Left lung (tissue), 10 donors: ENCODE data around the gene UBE2D4. TPM values are rescaled to one million over a fixed set of nuclear protein-coding genes. Genes with fewer than 3 reads are reported as not detected.
"Not testable (repeated sequence)": the region's sequence is repeated elsewhere in the genome, so short reads cannot be mapped to it uniquely, and the experiment has no call there.

Experiments used
- ATAC-seq: fragments of 200-7000 bp; cut with Tn5 transposase; one replicate; pipeline ENCODE4 v1.9.1; 2020; ENCODE audit warnings: moderate library complexity
- DNase-seq, 4 donors: peaks; one replicate each; pipeline ENCODE4 v3.0.0-alpha.2; 2013 to 2020
- H3K27ac ChIP-seq, 2 donors: fragments of 200-600 bp; sonication (generic) in 1 of 2; one replicate each; pipeline versions ENCODE4 v1.5.0 to v1.8.0; 2020 to 2021
- H3K27me3 ChIP-seq, 2 donors: fragments of 200-600 bp; sonication (generic) in 1 of 2; one replicate each; pipeline versions ENCODE4 v1.5.0 to v1.8.0; 2020 to 2021
- H3K36me3 ChIP-seq, 2 donors: fragments of 200-600 bp; sonication (generic) in 1 of 2; one replicate each; pipeline versions ENCODE4 v1.5.0 to v1.8.0; 2020 to 2021
- H3K4me1 ChIP-seq, 2 donors: fragments of 200-600 bp; one replicate each; pipeline ENCODE4 v1.8.0; 2021
- H3K4me3 ChIP-seq, 2 donors: fragments of 200-600 bp; sonication (generic) in 1 of 2; one replicate each; pipeline versions ENCODE4 v1.5.0 to v1.8.0; 2020 to 2021; ENCODE audit warnings: mild to moderate bottlenecking in 1 of 2
- H3K9me3 ChIP-seq, 2 donors: fragments of 200-600 bp; sonication (generic) in 1 of 2; one replicate each; pipeline versions ENCODE4 v1.5.0 to v1.8.0; 2020 to 2021
- intact Hi-C, 2 donors: fragments of 100-400 bp; cut with DNase I; formaldehyde crosslinking; loops; one replicate each; pipeline versions ENCODE4 v1.11.2 to v1.14.2; 2022
- polyA plus RNA-seq, 6 donors: library from polyadenylated mRNA; unstranded; fragments of 120-200 nt; gene quantifications; one replicate each; pipeline ENCODE4 v1.2.1, GENCODE V29; 2013; ENCODE audit not compliant: insufficient read length in 6 of 6
- total RNA-seq, 2 donors: library from RNA; stranded (reverse); fragmentation: NEBNext Ultra II Directional; extraction: Animal tissue kit (Norgen Biotek cat#: 25700); gene quantifications; one replicate each; pipeline ENCODE4 v1.2.1, GENCODE V29; 2021
- TF ChIP-seq, protein P1 (sequence below), 2 donors: fragments of 200-600 bp; sonication (generic) in 1 of 2; IDR thresholded peaks; one replicate each; pipeline versions ENCODE4 v1.5.0 to v1.8.0; 2021; ENCODE audit warnings: antibody characterized with exemption in 2 of 2
- donor health status: DM: no; HTN: yes; CAD: no.
- donor health status: DM: no; HTN: no; CAD: no.

Gene UBE2D4
- total and polyA plus RNA-seq, 8 donors: 15.2 to 26.4 (median 16.6) TPM

DNA sequence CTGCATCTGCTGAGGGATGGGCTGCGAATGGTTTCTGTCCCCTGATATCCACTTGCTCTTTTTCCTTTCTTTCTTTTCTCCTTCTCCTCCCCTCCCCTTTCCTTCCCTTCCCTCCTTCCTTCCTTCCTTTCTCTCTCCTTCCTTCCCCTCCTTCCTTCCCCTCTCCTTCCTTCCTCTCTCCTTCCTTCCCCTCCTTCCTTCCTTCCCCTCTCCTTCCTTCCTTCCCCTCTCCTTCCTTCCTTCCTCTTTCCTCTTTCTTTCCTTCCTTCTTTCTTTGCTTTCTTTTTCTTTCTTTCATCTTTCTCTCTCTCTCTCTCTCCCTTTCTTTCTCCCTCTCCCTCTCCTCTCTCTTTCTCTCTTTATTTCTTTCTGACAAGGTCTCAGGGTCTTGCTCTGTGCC, 51.3 kb downstream of the UBE2D4 start:
- Histone ChIP-seq H3K4me1 (no peaks in the 10 kb centered on the region), H3K4me3 (no peak overlapping the region), H3K9me3 (no peaks in the 10 kb centered on the region), H3K36me3 (no peaks in the 10 kb centered on the region), H3K27ac (no peak overlapping the region), H3K27me3 (no peaks in the 10 kb centered on the region)
- ATAC-seq (no peak), DNase-seq (no peak)
- TF ChIP-seq, protein P1, sequence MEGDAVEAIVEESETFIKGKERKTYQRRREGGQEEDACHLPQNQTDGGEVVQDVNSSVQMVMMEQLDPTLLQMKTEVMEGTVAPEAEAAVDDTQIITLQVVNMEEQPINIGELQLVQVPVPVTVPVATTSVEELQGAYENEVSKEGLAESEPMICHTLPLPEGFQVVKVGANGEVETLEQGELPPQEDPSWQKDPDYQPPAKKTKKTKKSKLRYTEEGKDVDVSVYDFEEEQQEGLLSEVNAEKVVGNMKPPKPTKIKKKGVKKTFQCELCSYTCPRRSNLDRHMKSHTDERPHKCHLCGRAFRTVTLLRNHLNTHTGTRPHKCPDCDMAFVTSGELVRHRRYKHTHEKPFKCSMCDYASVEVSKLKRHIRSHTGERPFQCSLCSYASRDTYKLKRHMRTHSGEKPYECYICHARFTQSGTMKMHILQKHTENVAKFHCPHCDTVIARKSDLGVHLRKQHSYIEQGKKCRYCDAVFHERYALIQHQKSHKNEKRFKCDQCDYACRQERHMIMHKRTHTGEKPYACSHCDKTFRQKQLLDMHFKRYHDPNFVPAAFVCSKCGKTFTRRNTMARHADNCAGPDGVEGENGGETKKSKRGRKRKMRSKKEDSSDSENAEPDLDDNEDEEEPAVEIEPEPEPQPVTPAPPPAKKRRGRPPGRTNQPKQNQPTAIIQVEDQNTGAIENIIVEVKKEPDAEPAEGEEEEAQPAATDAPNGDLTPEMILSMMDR (IDR thresholded peaks at IDR 0.05): no peak
- intact Hi-C loops: no loop called here

DNA sequence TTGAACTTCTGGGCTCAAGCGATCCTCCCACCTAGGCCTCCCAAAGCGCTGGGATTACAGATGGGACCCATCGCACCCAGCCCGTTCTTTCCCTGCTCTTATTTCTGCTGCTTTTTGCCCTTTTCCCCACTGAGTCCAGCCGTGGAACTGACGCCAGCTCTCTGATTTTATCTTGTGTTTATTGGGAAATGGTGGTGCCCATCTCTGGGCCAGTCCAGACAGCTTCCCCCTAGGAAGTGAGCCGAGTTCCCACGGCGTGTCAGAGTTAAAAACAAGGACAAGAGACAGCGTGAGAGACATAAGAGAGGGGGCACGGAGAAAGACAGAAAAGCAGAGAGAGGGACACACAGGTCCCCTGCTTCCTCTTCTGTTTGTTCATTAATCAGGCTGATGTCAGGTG, 51.9 kb downstream of the UBE2D4 start:
- H3K27ac ChIP-seq, H3K36me3 ChIP-seq, H3K27me3 ChIP-seq, H3K4me1 ChIP-seq, intact Hi-C loops, H3K9me3 ChIP-seq, ATAC-seq, H3K4me3 ChIP-seq: not testable (repeated sequence)
- peak in 1 of 4 donors; percentile 15 for DNase-seq

DNA sequence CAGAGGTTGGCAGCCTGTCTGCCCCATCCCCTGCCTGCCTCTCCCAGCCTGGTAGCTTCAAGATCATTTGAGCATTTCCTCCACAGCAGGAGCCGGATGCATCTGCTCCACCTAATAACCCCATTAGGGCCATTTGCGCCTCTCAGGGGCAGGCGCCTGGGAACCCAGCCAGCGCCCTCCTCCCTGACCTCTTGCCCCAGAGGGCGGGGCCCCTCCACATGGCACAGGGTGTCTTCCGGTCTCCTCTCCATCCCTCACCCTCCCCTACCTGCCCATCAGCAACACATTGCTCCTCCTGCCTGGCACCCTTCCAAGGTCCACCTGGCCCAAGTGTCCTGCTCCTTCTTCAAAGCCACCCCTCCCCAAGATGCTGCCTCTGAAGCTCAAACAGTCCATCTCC, 56.6 kb downstream of the UBE2D4 start:
- H3K36me3 ChIP-seq, H3K27me3 ChIP-seq, H3K27ac ChIP-seq, H3K4me3 ChIP-seq, H3K9me3 ChIP-seq, intact Hi-C loops, H3K4me1 ChIP-seq: not testable (repeated sequence)
- DNase-seq: peak in 1 of 4 donors; percentile 9
- ATAC-seq: peak; percentile 4

DNA sequence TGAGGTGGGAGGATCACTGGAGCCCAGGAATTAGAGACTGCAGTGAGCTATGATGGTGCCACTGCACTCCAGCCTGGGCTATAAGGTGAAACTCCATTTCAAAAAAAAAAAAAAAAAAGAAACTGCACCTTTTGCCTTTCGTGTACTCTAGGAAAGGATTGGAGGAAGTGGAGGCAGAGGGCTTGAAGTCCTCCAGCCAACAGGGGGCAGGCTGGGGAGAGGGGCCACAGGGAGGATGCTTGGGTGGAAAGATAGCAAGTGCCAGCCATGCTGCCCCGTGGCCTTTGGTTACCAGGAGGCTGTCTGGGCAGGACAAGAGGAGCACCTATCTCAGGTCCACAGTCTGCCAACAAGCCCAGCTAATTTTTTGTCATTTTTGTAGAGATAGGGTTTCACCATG, 57.5 kb downstream of the UBE2D4 start:
- H3K36me3 ChIP-seq, H3K4me1 ChIP-seq, H3K4me3 ChIP-seq, DNase-seq, H3K27me3 ChIP-seq, ATAC-seq, H3K9me3 ChIP-seq, intact Hi-C loops, H3K27ac ChIP-seq: not testable (repeated sequence)

DNA sequence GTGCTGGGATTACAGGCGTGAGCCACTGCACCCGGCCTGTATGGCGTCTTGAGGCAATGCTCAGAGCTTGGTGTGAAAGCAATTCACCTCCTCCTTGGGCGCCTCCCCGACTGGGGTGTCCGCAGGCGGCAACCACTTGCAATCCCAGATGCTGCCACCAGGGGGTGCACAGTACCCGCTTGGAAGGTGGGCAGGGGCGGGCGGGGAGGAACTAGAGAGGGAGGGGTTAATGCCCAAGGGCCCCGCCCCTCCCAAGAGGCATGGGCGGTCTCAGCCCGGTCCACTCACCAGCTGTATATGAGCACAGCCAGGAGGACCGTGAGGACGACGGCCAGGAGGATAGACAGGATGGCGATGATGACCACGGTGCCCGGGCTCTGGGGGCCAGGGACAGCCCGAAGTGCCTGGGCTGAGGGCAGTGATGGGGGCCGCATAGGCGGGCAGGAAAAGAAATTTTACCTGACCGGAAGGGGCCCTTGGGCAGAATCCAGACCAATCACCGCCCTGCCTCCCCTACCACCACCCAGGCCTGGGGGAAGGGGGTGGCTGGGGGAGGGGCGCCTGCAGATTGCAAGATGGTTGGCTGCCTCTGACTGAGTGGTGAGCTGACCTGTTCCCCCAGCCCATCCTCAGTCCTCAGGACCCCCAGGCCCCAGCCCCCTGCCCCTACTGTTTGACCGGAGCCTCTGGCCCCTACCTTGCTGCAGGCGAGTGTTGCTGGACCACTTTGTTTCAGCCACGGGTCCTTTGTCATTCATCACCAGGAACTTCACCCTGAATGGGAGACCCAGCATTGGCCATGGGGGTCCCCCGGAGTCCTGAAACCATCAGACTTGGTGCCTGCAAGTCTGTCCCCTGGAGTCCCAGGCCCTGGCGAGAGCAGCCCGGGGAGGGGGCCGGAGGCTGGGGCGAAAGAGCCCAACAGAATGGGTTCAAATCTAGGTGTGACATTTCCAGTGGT, 59.9 kb downstream of the UBE2D4 start:
- ATAC-seq (peak; percentile 85), DNase-seq (peak in 3 of 4 donors; percentile 44 to 92 (median 62))
- intact Hi-C loops, H3K27ac ChIP-seq, H3K4me1 ChIP-seq, H3K4me3 ChIP-seq, H3K9me3 ChIP-seq, H3K36me3 ChIP-seq, H3K27me3 ChIP-seq: not testable (repeated sequence)
- TF ChIP-seq, protein P1 (IDR thresholded peaks at IDR 0.05): peak; percentile 59 to 86

DNA sequence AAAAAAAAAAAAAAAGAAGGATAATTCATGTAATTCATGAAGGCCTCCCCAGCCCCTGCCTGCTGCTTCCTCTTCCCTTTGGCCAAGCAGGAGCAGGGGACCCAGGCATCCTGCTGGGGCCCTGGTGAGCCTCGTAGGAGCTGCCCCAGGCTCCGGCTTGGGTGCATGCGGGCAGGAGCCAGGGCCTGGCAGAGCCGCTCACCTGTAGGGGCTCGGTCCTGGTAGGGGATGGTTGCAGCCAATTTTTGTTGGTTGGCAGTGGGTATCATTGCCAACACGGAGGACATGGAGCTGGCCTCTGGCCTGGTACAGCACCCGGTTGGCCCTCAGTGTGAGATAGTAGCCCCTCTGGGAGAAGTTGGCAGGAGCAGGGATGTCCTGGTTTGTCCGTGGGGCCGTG, 61.2 kb downstream of the UBE2D4 start:
- H3K36me3 ChIP-seq, intact Hi-C loops, ATAC-seq, H3K27ac ChIP-seq, H3K4me1 ChIP-seq, H3K9me3 ChIP-seq, H3K27me3 ChIP-seq, H3K4me3 ChIP-seq, DNase-seq: not testable (repeated sequence)

DNA sequence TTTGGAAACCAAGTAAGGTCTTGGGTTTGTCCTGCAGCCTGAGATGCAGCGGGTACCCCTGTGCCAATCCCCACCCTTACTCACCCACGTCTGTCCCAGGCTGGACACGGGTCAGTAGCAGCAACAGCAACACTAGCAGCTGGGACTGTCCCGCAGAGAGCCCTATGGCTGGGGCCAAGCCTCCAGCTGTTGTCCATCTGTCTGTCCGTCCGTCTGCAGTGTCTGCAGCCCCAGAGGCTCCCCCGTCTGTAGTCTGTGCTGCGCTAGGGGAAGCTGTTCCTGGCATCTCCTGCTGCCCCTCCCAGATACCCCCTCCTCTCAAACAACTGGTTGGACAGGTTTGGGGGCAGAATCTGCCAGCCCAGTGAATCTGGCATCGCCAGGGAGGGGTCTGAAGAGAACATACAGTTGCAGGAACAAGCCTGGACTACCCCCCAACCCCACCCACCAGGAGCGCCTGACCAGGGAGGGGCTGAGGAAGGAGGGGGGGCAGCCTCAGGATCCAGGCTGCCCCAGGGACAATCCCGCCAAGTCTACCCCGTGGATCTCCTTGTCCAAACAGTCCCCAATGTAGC, 63.9 kb downstream of the UBE2D4 start:
- H3K27me3 ChIP-seq, ATAC-seq, intact Hi-C loops, H3K4me3 ChIP-seq, H3K9me3 ChIP-seq, H3K27ac ChIP-seq, H3K36me3 ChIP-seq, H3K4me1 ChIP-seq: not testable (repeated sequence)
- peak in 1 of 4 donors; percentile 27 for DNase-seq

DNA sequence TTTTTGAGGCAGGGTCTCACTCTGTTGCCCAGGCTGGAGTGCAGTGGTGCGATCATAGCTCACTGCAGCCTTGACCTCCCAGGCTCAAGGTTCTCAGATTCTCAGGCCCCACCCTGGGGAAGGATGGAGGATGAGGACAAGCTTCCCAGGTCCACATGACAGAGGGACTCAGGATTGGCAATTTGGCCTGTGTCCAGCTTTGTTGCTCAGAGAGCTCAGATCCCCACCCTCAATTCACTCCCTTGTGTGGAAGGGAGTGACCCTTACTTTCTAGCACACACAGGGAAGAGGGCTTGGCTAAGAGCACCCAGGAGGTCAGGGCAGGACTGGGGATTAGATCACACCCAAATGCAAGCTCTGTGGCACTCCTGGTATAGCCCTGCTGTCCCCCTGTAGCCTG, 64.6 kb downstream of the UBE2D4 start:
- ATAC-seq, H3K36me3 ChIP-seq, intact Hi-C loops, H3K27ac ChIP-seq, H3K9me3 ChIP-seq, H3K4me3 ChIP-seq, H3K27me3 ChIP-seq, H3K4me1 ChIP-seq, DNase-seq: not testable (repeated sequence)

DNA sequence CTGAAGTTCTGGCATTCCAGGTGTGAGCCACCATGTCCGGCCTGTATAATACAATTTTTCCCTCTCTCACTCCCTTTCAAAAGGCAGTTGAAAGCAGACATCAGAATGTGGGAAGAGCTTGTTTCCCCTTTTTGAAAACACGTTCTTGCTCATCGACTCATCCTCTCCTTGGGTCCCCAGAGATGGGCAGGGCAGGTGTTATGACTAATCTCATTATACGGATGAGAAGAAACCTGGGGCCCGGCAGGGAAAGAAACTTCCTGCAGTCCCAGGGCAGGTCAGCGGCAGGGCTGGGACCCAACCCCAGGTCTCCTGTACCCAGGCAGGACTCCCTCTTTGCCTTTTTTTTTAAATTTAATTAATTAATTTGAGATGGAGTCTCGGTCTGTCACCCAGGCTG, 66.7 kb downstream of the UBE2D4 start:
- H3K9me3 ChIP-seq, intact Hi-C loops: not testable (repeated sequence)

DNA sequence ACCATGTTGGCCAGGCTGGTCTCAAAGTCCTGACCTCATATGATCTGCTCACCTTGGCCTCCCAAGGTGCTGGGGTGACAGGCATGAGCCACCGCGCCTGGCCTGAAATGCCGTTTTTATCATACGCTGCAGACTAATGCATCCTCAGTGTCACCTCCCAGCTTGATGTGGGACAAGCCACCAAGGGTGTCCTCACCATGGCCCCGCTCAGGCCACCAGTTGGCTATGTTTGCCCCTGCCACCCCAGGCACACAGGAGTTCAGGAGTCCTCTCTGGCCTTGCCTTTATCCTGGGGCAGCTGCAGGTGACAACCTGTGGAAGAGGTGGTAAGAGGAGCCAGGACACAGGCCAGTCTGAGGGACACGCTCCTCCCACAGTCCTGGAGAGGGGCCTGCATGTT, 68.4 kb downstream of the UBE2D4 start:
- H3K27ac ChIP-seq, H3K4me1 ChIP-seq, H3K4me3 ChIP-seq, H3K36me3 ChIP-seq, H3K27me3 ChIP-seq, intact Hi-C loops, ATAC-seq, H3K9me3 ChIP-seq: not testable (repeated sequence)
- DNase-seq: peak in 1 of 4 donors; percentile 83

More for the DNA sequence above, 66.7 kb downstream of the UBE2D4 start:
- ATAC-seq, DNase-seq, H3K36me3 ChIP-seq, H3K27ac ChIP-seq, H3K27me3 ChIP-seq, H3K4me3 ChIP-seq, H3K4me1 ChIP-seq: not testable (repeated sequence)

DNA sequence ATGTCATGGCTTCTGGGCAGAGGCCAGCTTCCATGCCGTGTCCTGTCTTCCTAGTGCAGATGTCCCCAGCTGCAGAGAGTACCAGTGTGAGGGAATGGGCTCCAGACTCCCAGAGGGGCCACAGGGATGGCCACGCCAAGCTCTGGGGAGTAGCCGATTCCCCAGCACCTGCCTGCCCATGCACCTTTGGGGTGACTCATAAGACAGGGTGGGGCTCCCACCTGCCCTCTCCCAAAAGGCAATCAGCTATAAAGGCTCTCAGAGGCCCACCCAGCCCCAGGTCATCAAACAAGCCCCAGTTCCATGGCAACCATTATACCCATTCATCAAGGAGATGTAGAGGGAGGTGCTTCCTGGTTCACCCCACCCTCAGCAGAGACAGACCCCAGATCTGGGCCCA, 71.3 kb downstream of the UBE2D4 start, which contains the start of gene SPDYE1:
SPDYE1 (plus strand) TSS at position 366 of the 400 bp plus-strand sequence. CDS start 2,053 bp downstream, outside the sequence.
- H3K27ac ChIP-seq, H3K4me3 ChIP-seq, H3K9me3 ChIP-seq, H3K4me1 ChIP-seq, H3K27me3 ChIP-seq, intact Hi-C loops, ATAC-seq, H3K36me3 ChIP-seq, DNase-seq: not testable (repeated sequence)
